ENCODE results near the gene NUDT2.

NUDT2 gene

GRCh38 chr9:34387239-34387638 is 57.9 kb downstream of the NUDT2 start:
- no peak for DNase-seq

DNA sequence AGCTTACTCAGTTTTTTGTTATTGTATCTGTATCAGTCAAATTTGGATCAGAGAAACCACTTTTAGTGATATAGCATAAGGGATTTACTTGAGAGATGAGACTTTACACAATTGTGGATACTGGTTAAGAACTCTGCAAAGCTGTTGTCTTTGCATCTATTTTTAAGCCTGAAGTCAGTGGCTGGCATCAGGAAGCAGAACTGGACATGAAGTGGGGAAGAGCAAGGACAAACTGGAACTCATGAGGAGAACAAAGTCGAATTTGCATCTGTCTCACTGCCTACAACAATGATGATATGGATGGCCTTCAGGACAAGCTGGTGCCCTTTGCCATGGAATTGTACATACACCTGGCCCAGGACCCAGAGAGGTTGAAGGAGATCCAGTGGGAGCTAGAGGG is 63.1 kb downstream of the NUDT2 start:
- no peak for DNase-seq
